ENCODE results near the gene PRKCD.

DNA sequence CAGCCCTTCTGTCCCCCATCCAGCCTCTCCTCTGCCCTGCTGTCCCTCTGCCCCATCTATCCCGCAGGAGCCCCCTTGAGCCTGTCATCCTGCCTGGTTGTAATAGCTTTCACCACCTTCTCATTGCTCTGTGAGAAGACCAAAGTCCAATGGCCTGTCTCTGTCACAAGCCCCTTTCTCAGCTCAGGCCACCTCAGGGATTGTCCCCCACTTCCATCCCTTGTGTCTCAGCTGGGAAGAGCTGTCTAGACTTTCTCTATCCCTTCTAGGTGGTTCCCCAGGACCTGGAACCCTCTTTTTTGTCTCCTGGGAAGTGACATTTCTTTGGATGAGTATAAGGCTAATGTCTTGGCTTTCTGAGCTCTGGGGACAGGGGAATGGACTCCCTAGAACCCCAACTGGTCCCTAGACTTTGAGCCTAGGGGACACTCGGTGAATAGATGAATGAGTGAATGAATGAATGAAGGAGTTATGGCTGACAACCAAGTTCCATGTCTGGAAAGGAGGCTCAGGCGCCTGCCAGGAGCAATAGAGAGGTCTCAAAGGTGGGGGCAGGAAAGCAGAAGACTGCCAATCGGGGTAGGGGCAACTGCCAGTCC is 849 bp upstream of the PRKCD start:
- TF ChIP-seq, protein P1, sequence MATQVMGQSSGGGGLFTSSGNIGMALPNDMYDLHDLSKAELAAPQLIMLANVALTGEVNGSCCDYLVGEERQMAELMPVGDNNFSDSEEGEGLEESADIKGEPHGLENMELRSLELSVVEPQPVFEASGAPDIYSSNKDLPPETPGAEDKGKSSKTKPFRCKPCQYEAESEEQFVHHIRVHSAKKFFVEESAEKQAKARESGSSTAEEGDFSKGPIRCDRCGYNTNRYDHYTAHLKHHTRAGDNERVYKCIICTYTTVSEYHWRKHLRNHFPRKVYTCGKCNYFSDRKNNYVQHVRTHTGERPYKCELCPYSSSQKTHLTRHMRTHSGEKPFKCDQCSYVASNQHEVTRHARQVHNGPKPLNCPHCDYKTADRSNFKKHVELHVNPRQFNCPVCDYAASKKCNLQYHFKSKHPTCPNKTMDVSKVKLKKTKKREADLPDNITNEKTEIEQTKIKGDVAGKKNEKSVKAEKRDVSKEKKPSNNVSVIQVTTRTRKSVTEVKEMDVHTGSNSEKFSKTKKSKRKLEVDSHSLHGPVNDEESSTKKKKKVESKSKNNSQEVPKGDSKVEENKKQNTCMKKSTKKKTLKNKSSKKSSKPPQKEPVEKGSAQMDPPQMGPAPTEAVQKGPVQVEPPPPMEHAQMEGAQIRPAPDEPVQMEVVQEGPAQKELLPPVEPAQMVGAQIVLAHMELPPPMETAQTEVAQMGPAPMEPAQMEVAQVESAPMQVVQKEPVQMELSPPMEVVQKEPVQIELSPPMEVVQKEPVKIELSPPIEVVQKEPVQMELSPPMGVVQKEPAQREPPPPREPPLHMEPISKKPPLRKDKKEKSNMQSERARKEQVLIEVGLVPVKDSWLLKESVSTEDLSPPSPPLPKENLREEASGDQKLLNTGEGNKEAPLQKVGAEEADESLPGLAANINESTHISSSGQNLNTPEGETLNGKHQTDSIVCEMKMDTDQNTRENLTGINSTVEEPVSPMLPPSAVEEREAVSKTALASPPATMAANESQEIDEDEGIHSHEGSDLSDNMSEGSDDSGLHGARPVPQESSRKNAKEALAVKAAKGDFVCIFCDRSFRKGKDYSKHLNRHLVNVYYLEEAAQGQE (IDR thresholded peaks at IDR 0.05; ENCODE audit: insufficient read depth in 1 of 2, low read depth in 2 of 2, low read length in 2 of 2) = no peak
- TF ChIP-seq POLR2AphosphoS5 (IDR thresholded peaks at IDR 0.05; ENCODE audit: low read depth, low read length) (no peak), FOXP2 (optimal IDR thresholded peaks at IDR 0.05; ENCODE audit: borderline replicate concordance, extremely low read depth, extremely low read length, insufficient read depth) (no peak), SIN3A (IDR thresholded peaks at IDR 0.05; ENCODE audit: borderline replicate concordance, insufficient read depth, low read length) (no peak), TAF1 (IDR thresholded peaks at IDR 0.05; ENCODE audit: borderline replicate concordance, insufficient read depth, low read length) (no peak)
